GM19043 (cell line): ENCODE data around the gene PTPRN2.
"Not testable (repeated sequence)": the region's sequence is repeated elsewhere in the genome, so short reads cannot be mapped to it uniquely, and the experiment has no call there.

ENCODE experiments used
- ATAC-seq: cut with Tn5 transposase; IDR thresholded peaks from one replicate; pipeline ENCODE4 v1.9.1; 2021; ENCODE audit warnings: low read depth; ENCODE audit not compliant: unreplicated experiment

Gene PTPRN2

DNA sequence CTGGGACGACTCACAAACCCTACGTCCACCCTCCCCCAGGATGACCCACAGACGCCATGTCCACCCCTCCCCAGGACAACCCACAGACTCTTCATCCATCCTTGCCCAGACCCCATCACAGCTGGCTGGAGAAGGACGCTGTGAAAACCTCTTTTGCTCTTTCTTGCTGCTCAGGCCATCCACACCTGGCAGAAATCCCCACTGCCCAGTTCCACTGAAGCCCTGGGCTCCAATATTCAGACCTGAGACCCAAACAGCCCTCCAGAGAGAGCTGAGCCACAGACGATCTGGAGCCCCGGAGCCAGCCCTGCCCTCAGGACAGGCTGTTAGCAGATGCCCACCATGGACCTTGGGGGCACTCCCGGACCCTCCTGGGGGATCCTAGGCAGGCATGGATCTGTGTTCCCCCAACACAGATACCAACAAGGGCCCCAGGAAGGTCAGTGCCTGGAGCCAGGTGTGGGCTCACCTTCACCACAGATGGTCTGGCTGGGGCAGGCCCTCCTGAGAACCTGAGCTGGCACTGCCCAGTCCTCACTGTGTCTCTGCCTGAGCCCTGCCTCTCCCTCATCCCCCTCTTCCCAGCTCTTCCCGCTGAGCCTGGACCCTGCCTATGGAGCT lies 226.2 kb downstream of the PTPRN2 start:
- no peak for ATAC-seq

- no peak for ATAC-seq
Measured at GRCh38 chr7:158358926-158359645, 228.5 kb downstream of the PTPRN2 start.

GRCh38 chr7:158357898-158358821 lies 229.5 kb downstream of the PTPRN2 start:
- ATAC-seq, result no peak

DNA sequence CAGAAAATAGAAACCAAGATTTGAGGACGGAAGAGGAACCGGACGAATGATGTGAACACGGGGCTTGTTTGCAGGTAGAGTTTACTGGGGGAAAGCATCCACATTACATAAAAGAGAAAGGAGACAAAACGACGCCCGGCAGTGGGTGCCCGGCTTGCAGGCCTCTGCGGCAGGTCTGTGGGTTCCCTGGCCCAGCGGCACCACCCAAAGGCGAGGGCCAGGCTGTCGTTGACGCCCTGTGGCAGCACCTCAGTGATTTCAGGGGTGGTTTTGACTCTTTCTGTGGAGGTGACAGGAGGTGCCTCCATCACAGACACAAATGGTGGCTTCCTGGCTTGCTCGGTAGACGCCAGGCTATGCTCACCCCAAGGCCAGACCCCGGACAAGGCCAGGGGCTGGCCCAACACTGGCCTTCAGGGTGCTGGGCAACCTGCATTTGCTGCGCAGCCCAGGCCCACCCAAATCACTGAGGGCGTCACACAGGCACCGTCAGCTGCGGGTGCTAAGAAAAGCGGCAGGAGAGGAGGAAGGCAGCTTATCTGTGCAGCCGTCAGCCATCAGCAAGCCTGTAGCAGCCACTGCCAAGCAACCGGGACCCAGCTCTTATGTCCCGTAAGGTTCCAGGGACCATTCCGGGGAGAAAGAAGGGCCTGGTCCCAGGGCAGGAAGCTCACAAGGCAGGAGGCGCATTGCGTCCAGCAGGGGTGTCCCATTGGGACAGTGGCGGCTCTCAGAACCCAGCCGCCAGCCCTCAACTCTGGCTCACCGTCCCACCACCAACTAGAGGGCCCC lies 230.3 kb downstream of the PTPRN2 start:
- no peak for ATAC-seq

DNA sequence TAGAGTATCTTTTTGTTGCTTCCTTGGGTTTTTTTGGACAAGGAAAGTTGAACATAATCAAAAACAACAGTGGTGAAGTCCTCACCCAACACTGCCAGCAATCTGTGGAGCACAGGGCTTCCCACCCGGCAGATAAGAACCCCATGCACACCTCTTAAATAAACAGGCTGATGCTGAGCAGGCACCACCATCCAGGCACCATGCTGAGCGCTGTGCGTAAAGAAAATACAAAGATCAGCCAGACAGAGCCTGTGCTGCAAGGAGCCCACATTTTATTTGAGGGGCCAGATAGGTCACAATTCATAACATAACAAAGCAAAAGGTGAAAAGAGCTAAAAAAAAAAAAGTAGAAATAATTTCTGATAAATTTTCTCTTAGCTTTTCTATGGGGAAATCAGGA lies 231.2 kb downstream of the PTPRN2 start:
- no peak for ATAC-seq

DNA sequence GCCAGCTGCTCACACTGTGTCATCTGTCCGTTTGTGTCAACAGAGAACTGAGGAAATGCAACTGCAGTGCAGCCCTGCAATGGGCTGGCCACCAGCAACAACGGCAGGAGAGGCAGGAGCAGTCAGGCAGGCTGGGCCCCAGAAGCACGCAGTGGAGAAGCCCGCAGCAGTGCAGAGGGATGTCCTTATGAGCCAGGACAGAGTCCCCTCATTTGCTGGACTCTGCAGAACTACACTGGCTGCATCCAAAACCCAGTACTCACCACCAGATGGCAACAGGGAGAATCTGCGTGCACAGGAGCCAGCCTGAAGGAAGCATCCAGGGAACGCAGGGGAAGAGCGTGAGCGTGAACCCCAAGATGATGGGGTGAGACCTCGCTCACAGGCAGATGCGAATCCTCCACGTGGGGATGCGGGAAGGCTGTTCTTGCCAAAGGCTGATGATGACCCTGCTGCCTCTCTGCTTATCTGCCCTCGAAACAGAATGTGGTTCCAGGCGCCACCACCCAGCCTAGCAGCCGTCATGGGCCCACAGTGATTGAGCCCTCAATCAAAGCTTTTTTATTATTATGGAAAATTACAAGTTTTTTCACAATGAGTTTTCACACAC lies 232.1 kb downstream of the PTPRN2 start:
- ATAC-seq, result no peak

DNA sequence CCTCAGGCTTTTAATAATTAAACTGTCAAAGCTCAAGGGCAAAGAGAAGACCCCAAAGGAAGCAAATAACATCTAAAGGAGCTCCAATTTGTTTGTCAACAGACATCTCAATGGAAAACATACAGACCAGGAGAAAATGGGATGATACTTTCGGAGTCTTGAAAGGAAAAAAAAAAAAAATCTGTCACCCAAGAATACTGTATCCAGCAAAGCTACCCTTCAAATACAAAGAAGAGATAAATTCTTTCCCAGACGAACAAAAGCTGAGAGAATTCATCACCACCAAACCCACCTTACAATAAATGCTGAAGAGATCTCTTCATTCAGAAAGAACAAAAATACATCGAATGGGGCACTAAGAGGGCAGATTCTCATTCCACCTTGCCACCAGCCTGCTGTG lies 232.8 kb downstream of the PTPRN2 start:
- ATAC-seq, result no peak

DNA sequence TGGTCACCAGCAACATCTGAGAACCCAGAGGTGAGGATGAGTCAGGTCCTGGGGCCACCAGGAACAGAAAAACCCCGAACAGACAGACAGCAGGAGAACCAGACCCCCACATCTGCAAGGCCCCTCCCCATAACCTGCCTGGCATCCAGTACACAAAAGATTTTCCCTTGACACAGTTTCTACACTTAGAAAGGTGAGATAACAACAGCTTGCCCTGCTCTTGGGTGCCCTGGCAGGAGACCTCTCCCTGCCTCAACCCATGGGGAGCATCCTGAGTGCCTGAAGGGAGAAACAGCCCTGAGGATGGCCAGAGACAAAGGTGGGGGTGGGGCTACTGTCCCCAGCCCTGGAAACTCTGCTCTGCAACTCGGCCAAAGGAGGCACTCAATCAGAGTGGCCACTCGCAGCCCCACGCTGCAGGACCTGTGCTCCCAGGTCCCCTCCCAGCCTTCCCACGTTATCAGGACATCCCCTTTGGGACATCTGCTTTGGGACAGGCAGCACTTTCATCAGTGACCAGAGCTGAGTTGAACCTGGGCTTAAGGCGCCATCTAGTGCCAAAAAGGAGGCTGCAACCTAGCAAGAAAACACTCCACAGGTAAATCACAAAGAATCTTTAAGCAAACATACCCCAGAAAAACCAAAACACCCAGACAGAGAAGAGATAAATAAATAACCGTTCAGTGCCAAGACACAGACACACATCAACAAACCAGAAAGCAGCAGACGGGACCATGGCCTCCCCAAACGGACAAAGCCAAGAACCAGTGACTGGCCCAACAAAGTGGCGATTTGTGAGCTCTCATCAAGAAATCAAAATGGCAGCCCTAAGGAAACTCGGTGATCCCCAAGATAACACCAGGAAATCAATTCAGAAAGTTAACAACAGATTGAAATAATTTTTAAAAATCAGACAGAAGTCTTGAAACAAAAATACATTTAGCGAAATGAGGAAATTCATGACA lies 233.7 kb downstream of the PTPRN2 start:
- no peak for ATAC-seq

DNA sequence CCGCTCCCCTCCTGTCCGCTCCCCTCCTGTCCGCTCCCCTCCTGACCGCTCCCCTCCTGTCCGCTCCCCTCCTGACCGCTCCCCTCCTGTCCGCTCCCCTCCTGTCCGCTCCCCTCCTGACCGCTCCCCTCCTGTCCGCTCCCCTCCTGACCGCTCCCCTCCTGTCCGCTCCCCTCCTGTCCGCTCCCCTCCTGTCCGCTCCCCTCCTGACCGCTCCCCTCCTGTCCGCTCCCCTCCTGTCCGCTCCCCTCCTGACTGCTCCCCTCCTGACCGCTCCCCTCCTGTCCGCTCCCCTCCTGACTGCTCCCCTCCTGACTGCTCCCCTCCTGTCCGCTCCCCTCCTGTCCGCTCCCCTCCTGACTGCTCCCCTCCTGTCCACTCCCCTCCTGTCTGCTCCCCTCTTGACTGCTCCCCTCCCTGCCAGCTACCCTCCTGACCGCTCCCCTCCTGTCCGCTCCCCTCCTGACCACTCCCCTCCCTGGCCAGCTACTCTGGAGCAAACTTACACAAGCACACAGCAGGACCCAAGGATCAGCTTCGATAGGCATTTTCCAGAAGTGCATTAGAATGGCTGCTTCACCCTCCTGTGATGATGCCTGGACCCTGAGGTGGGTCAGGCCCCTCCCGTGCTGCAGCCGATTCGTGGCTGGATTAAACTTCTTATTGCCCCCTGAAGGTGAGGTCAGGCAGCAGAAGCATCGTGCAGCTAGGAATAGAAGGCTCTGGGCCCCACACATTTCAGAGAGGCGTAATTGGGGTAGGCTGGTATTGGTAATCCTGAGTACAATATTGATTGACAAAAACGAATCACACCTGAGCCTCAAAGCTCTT lies 235.5 kb downstream of the PTPRN2 start:
- ATAC-seq, result not testable (repeated sequence)

DNA sequence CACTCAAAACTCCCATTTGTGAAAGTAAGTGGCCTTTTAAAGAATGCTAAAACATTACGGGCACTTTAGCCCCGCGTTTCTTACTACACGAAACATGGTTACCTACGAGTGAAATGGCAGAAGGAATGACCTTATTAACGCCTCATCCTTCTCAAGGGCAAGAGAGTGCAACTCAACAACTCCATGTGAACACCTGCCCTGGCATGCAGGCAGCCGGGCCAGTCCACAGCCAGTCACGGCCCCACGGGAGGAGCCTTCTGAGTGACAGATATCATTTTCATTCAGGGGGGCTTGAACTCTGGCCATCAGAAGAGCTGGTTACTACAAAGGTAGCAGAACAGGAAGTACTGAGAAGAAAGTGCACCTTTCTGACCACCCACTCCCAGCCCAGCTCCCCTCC lies 236.1 kb downstream of the PTPRN2 start:
- ATAC-seq, result no peak

- ATAC-seq, result no peak
Measured at GRCh38 chr7:158351051-158351450, 236.6 kb downstream of the PTPRN2 start.

GRCh38 chr7:158350166-158350900 lies 237.3 kb downstream of the PTPRN2 start:
- no peak for ATAC-seq

DNA sequence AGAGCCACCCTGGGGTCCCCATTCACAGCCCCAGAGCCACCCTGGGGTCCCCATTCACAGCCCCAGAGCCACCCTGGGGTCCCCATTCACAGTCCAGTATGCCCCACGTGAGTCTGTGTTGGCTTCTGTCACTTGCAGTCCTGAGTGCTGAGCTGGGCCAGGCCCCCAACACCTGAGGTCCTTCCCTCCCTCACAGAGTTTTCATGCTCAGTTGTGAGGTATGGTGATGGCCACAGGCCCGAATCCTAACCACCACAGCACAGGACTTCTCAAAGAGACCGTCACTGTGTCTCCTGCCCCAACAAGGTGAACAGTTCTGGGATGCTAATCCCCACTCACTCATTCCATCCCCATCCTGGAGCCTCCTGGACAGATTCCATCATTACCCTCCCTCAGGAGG lies 239.2 kb downstream of the PTPRN2 start:
- ATAC-seq, result no peak

GRCh38 chr7:158348039-158348438 lies 239.6 kb downstream of the PTPRN2 start:
- not testable (repeated sequence) for ATAC-seq

DNA sequence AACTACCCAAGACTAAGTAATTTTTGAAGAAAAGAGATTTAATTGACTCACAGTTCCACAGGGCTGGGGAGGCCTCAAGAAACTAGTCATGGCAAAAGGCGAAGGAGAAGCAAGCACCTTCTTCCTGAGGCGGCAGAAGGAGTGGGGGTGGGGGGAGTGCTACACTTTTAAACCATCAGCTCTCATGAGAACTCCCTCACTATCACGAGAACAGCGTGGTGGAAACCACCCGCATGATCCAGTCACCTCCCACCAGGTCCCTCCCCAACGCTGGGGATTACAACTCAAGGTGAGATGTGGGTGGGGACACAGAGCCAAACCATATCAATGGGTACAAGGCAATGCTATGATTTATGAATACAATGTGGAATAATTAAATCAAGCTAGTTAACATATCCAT lies 241.9 kb downstream of the PTPRN2 start:
- ATAC-seq, result no peak

GRCh38 chr7:158344706-158345300 lies 242.8 kb downstream of the PTPRN2 start:
- ATAC-seq, result no peak

GRCh38 chr7:158343936-158344455 lies 243.6 kb downstream of the PTPRN2 start:
- no peak for ATAC-seq
